Measurements from ENCODE around the gene ORM1.
"Not testable (repeated sequence)": the region's sequence is repeated elsewhere in the genome, so short reads cannot be mapped to it uniquely, and the experiment has no call there.

Gene ORM1

DNA sequence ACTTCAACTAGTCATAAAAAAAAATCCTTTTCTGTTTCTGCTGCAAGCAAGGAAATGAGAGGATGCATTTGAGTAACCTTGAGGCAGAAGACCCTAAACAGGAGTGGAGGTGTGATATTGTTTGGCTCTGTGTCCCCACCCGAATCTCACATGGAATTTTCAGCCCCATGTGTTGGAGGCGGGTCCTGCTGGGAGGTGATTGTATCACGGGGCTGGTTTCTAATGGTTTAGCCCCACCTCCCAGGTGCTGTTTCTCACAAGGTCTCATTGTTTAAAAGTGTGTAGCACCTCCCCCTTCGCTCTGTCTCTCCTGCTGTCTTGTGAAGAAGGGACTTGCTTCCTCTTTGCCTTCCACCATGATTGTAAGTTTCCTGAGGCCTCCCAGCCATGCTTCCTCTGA is 10.8 kb downstream of the ORM1 start:
- H3K27me3 ChIP-seq (replicated peaks); DNase-seq; H3K27ac ChIP-seq; in situ Hi-C loops (cut with HindIII; ENCODE audit: low pct_ligation_motif_present, low sequenced_read_pairs); H3K36me3 ChIP-seq (replicated peaks); H3K4me3 ChIP-seq (ENCODE audit: low read depth, low read length): not testable (repeated sequence)

DNA sequence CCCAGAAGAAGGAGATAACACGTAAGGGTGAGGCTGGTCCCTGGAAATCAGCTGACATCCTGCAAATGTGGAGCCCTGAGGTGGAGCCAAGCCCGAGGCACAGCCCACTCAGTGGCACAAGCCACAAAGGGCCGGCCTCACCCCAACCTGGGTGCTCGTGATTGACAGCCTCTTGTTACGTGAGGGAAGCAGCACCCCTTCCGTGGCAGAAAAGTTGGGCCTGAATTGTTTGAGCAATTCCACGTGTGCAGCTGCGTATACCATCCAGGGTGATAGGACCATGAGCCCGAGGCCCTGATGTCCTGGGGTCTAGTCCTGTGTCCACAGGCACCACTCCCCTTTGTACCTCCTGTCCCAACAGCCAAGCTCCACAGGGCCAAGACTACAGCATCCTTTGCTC is 11.6 kb downstream of the ORM1 start:
- no peak overlapping the region for H3K27ac ChIP-seq
- DNase-seq = no peak
- in situ Hi-C loops (cut with HindIII; ENCODE audit: low pct_ligation_motif_present, low sequenced_read_pairs) = no loop called here
- TF ChIP-seq, protein P1, sequence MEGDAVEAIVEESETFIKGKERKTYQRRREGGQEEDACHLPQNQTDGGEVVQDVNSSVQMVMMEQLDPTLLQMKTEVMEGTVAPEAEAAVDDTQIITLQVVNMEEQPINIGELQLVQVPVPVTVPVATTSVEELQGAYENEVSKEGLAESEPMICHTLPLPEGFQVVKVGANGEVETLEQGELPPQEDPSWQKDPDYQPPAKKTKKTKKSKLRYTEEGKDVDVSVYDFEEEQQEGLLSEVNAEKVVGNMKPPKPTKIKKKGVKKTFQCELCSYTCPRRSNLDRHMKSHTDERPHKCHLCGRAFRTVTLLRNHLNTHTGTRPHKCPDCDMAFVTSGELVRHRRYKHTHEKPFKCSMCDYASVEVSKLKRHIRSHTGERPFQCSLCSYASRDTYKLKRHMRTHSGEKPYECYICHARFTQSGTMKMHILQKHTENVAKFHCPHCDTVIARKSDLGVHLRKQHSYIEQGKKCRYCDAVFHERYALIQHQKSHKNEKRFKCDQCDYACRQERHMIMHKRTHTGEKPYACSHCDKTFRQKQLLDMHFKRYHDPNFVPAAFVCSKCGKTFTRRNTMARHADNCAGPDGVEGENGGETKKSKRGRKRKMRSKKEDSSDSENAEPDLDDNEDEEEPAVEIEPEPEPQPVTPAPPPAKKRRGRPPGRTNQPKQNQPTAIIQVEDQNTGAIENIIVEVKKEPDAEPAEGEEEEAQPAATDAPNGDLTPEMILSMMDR (IDR thresholded peaks at IDR 0.05; ENCODE audit: low read depth, low read length, missing control alignments) = no peak
- H3K27me3 ChIP-seq (replicated peaks) = no peaks in the 10 kb centered on the region
- peaks cover 2% of the 10 kb centered on the region for H3K36me3 ChIP-seq (replicated peaks)
- H3K4me3 ChIP-seq (ENCODE audit: low read depth, low read length) = no peak overlapping the region

DNA sequence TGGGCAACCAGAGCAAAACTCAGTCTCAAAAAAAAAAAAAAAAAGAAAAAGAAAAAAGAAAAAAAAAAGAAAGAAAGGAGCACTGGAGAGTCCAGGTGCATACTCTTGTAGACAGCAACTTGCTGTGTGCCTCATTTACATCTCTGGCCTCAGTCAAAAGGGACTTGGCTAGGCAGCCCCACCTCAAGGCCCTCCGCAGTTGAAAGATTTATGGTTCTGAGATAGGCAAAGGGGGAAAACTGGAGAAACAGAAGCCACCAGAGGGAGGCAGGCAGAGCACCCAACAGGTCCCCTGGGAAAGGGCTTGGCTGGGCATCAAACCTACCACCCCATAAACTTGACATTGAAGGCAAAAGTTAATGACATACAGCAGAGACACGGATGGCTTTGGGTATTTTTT is 12.8 kb downstream of the ORM1 start:
- DNase-seq = no peak
- Histone ChIP-seq H3K27ac (no peak overlapping the region), H3K4me3 (ENCODE audit: low read depth, low read length) (no peak overlapping the region), H3K27me3 (replicated peaks) (no peaks in the 10 kb centered on the region), H3K36me3 (replicated peaks) (peaks cover 2% of the 10 kb centered on the region)
- TF ChIP-seq, protein P1 (IDR thresholded peaks at IDR 0.05; ENCODE audit: low read depth, low read length, missing control alignments) = no peak
- in situ Hi-C loops (cut with HindIII; ENCODE audit: low pct_ligation_motif_present, low sequenced_read_pairs) = no loop called here

DNA sequence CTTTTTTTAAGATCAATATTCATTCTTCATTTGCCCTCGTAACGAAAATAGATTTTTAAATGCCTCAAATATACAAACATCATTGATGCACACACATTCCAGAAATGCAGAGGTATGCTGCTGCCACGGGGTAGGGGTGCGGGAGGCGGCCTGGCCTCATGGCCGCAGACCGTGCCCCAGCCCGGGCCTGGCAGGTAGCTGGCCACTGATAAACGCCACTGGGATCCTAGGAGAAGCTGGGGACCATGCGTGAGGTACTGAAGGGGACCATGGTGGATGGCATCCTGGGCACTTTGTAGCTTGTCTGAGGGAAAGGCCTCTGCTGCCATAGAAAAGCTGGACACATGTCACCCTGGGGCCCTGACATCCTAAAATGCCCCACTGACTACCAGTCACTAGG is 13.3 kb downstream of the ORM1 start:
- TF ChIP-seq, protein P1 (IDR thresholded peaks at IDR 0.05; ENCODE audit: low read depth, low read length, missing control alignments) = no peak
- Histone ChIP-seq H3K27me3 (replicated peaks) (no peaks in the 10 kb centered on the region), H3K36me3 (replicated peaks) (peaks cover 6% of the 10 kb centered on the region), H3K27ac (no peak overlapping the region), H3K4me3 (ENCODE audit: low read depth, low read length) (no peak overlapping the region)
- no peak for DNase-seq
- in situ Hi-C loops (cut with HindIII; ENCODE audit: low pct_ligation_motif_present, low sequenced_read_pairs) = no loop called here

DNA sequence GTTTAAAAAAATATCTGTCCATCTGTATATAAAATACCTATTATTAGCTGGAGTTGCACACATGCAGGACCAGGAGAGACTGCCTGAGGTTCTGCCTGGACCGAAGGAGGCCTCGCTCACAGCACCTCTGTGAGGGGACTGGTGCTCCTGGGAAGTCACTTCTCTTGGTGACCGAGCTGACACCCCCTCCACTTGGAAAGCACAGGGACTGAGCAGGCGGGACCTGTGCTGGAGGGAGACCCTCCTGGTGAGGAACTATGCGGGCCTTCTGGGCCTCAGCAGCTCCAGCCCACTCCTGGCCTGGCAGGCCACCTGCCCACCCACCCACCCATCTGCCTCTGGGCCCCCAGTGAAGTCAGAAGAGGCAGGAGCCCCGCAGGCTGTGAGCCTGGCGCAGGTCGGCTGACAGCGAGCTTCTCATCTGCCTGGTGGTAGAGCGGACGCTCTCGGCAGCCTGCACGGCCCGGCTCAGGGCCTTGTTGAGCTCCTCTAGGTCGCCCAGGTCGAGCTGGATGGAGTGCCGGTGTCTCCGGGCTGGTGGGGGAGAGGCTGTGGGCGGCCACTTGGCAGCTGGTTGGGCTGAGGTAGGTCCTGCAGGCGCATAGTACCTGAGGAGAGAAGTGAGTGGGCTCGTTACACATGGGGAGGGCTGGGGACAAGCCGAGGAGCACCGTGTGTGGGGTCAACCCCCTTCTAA is 13.9 kb downstream of the ORM1 start:
- no peak for DNase-seq
- peaks cover 11% of the 10 kb centered on the region for H3K36me3 ChIP-seq (replicated peaks)
- no peak overlapping the region for H3K4me3 ChIP-seq (ENCODE audit: low read depth, low read length)
- in situ Hi-C loops (cut with HindIII; ENCODE audit: low pct_ligation_motif_present, low sequenced_read_pairs) = no loop called here
- H3K27ac ChIP-seq = no peak overlapping the region
- TF ChIP-seq, protein P1 (IDR thresholded peaks at IDR 0.05; ENCODE audit: low read depth, low read length, missing control alignments) = no peak
- H3K27me3 ChIP-seq (replicated peaks) = no peaks in the 10 kb centered on the region

DNA sequence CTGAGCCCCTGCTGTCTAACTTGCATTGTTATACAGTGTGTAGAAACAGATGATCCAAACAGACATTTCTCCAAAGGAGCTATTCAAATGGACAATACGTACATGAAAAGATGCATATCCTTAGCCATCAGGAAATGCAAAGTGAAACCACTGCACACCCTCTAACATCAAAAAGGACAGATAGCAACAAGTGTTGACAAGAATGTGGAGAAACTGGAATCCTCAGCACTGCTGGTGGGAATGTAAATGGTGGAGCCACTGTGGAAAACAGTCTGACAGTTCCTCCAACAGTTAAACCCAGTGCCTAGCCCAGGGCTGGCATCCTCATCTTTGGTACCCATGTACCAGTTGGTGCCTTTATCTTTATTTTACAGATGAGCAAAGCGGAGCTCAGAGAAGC is 15.3 kb downstream of the ORM1 start:
- TF ChIP-seq, protein P1 (IDR thresholded peaks at IDR 0.05; ENCODE audit: low read depth, low read length, missing control alignments) = no peak
- Histone ChIP-seq H3K27ac (no peak overlapping the region), H3K4me3 (ENCODE audit: low read depth, low read length) (no peak overlapping the region), H3K27me3 (replicated peaks) (no peaks in the 10 kb centered on the region), H3K36me3 (replicated peaks) (peaks cover 18% of the 10 kb centered on the region)
- DNase-seq = no peak
- in situ Hi-C loops (cut with HindIII; ENCODE audit: low pct_ligation_motif_present, low sequenced_read_pairs) = no loop called here
